ENCODE data around the gene SFI1. TPM values are rescaled to one million over a fixed set of nuclear protein-coding genes. Genes with fewer than 3 reads are reported as not detected.
"Not testable (repeated sequence)": the region's sequence is repeated elsewhere in the genome, so short reads cannot be mapped to it uniquely, and the experiment has no call there.

Gene SFI1
- total RNA-seq, 1 experiment from 2014 or later, result 15.1 TPM

DNA sequence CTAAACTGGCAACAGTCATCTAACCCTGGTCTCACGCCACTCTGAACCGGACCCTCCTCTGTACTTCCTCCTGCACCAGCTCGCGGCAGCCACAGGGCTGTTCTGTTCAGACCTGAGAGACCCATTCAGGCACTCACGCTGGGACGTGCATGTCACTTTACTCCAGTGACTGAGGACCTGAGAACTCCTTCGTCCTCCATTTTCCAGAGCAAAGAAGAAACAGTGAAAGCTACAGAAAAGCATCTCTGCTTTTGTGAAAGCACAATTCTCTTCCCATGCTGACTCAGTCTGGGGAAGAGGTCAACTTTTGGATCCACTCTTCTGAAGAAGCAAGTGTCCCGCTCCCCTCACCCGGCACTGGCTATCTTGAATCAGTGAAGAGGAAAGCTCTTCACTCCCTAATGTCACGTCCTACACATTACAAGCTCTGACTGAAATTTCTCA is 141.1 kb downstream of the SFI1 start:
- DNase-seq (ENCODE audit: low read depth, low spot score), result no peak
- in situ Hi-C loops (cut with HindIII; ENCODE audit: low pct_unique_long_range_greater_than_20kb, low sequenced_read_pairs), result no loop called here

DNA sequence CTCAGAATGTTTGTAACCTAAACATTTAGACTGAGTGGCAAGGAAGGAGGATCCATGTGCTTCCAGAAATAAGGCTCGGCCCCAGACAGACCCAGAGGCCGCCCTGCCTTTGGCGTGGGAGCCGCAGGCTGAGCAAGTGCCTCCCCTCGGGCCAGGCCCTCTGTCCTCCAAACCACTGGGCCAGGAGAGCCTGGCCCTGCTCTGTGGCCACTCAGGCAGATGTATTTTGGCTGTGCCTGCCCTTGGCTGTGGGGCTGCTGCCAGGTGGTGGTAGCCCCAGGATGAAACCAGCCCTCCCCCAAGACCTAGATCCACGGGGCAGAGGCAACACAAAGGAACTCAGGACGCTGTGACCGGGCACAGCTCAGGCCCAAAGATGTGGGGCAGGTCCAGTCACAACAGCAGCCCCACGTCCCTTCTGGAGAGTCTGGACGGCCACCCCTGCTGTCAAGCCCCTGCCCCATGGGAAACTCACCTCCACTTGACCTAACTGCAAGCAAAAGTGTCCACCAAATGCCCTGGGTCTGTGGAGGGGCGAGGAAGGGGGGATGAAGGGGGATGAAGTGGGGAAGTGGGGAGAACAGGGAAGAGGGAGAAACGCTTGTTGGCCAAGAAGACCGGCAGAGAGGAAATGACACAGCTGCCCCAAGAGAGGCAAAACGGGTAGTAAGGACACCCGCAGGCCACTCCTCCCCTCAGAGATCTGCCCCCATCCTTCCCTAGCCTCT is 141.7 kb downstream of the SFI1 start:
- DNase-seq (ENCODE audit: low read depth, low spot score), result no peak
- in situ Hi-C loops (cut with HindIII; ENCODE audit: low pct_unique_long_range_greater_than_20kb, low sequenced_read_pairs), result no loop called here

DNA sequence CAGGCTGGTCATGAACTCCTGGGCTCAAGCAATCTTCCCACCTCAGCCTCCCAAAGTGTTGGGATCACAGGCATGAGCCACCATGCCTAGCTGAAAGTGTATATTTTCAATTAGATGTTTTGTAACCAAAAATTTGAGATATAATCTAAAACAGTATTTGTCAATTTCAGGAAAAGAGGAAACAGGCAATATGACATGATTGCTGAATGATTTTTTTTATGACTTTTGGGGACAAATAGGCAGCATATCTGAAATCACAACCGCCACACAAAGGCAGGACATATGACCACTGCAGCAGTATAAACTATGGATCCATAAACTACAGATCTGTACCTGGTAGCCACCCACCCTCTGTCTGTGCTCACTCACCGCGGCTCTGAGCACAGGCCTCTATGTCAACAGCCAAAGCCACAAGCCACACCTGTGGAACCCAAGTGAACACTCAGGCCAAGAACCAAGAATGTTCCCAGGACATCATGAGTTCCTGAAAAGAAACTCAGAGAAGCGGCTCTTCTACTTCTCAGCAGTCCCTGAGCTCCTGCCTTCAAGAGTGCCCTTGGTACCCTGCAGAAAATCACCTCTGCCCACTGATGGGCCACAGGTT is 143.2 kb downstream of the SFI1 start:
- no peak for DNase-seq (ENCODE audit: low read depth, low spot score)
- in situ Hi-C loops (cut with HindIII; ENCODE audit: low pct_unique_long_range_greater_than_20kb, low sequenced_read_pairs), result no loop called here

DNA sequence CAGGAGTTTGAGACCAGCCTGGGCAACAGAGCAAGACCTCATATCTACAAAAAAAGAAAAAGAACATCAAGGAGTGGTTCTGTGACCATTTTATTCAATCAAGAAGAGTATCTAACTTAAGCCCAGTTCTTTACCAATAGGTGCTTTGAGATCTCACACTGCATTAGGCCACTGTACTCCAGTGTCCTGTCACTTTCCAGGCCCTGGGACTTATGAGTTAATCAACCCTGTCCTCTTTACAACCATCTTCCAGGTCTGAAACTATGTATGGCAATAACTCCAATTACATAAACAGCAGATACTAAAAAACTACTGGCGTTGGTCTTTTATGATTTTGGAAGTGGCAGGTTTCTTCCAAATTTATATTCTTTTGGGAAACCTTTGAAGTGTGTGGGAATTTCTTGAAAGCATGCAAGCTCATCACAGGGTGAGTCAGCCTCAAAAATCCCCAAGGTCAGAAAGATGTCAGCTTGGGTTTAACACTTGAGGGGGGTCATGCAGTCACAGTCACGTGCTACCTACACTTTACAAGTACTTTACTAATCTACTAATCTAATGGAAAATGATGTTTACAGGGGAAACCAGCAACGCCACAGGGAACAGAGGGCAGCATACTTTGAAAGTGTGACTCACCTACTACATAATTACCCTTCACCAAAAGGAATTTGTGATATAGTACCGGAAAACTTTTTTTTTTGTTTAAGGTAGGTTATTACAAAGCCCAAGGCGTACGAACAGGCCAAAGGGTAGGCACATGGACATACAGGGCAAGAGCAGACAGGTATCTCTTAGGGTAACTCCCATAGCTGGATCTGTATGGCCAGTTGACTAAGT is 150.1 kb downstream of the SFI1 start:
- DNase-seq (ENCODE audit: low read depth, low spot score), result no peak
- in situ Hi-C loops (cut with HindIII; ENCODE audit: low pct_unique_long_range_greater_than_20kb, low sequenced_read_pairs), result no loop called here

DNA sequence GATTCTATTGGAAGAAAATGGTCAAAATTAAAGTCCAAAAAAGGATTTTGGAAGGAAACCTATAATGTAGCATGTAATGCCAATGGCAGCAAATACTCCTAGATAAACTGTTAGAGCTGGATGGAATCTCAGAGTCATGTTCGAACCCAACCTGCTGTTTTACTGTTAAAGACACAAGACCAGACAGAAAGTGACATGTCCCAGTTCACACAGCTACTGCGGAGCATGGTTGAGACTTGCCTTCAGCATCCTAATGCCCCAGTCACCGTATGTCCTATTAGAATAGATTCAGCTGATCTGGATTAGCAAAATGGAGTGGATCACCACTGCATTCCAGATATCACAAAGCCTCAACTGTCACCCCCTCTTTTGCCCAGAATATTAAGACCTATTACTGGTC is 150.7 kb downstream of the SFI1 start:
- no peak for DNase-seq (ENCODE audit: low read depth, low spot score)
- in situ Hi-C loops (cut with HindIII; ENCODE audit: low pct_unique_long_range_greater_than_20kb, low sequenced_read_pairs), result no loop called here

DNA sequence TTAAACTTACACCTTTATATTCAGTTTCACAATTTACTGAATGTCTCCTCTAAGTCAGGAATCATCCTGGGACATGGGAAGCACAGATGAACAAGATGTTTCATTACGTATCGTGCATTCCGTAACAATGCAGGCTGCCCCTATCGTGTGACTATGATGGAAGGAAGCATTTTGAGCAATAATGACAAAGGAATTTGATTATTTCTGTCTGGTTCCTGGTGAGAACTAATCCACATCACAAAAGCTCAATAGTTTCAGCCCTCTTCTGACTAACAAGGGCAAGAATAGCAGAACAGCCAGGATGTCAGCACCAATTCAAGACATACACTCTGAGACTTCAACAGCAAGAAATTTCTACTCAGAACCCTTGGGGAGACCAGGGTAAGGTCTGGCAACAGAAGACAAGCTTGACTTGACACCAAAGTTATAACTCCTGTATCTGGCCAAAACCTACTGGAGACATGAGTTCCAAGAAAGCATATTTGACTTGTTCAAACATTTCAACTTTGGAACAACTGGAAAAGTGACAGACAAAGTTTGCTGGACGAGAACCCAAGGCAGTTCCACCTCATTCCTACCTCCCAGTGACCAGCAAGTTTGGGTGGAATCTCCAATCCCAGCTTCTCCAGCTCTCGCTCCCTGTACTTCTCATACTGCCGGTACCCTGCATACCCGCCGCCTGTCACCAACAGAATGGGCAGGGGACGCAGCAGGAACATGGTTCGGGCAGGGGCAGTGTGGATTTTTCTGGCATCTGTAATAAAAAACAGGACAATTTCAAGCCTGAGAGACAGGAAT is 151.4 kb downstream of the SFI1 start:
- DNase-seq (ENCODE audit: low read depth, low spot score), result no peak
- in situ Hi-C loops (cut with HindIII; ENCODE audit: low pct_unique_long_range_greater_than_20kb, low sequenced_read_pairs), result no loop called here

DNA sequence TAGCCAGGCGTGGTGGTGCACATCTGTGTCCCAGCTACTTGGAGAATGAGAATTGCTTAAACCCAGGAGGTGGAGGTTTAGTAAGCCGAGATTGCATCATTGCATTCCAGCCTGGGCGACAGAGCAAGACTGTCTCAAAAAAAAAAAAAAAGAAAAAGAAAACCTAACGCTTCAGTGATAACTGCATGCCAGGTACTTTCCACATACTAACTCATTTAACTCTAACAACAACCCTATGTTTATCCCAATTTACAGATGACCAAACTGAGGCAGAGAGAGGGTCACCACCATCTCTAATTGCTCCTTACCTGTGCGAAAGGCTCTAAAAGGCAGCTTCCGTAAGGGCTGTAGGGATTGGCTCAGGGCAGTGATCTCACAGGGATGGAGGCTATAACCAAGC is 154.1 kb downstream of the SFI1 start:
- in situ Hi-C loops (cut with HindIII; ENCODE audit: low pct_unique_long_range_greater_than_20kb, low sequenced_read_pairs), result no loop called here
- no peak for DNase-seq (ENCODE audit: low read depth, low spot score)

DNA sequence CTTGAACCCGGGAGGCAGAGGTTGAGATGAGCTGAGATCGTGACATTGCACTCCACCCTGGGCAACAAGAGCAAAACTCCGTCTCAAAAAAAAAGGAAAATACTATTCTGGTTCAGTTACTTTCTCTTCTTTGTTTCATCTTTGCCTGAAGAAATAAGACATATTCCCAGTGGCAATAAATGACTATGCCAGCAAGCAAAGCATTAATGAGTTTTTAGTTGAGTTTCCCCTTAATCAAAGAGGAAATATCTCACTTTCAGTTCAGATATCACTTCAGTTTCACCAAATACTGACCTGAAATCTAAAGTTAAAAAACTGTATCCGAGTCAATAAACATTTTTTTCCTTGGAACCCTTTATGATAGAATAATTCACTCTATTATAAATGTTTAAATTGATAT is 155.3 kb downstream of the SFI1 start:
- no peak for DNase-seq (ENCODE audit: low read depth, low spot score)
- in situ Hi-C loops (cut with HindIII; ENCODE audit: low pct_unique_long_range_greater_than_20kb, low sequenced_read_pairs), result no loop called here

DNA sequence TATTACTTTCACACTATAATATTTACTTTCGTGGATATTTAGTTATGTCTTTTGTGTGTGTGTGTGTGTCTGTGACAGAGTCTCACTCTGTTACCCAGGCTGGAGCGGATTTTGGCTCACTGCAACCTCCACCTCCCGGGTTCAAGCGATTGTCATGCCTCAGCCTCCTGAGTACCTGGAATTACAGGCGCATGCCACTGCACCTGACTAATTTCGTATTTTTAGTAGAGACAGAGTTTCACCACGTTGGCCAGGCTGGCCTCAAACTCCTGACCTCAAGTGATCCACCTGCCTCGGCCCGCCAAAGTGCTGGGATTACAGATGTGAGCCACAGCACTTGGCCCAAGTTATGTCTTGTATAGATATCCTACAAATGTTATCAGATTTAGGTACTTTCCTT is 155.8 kb downstream of the SFI1 start:
- in situ Hi-C loops (cut with HindIII; ENCODE audit: low pct_unique_long_range_greater_than_20kb, low sequenced_read_pairs), result no loop called here
- DNase-seq (ENCODE audit: low read depth, low spot score), result no peak

DNA sequence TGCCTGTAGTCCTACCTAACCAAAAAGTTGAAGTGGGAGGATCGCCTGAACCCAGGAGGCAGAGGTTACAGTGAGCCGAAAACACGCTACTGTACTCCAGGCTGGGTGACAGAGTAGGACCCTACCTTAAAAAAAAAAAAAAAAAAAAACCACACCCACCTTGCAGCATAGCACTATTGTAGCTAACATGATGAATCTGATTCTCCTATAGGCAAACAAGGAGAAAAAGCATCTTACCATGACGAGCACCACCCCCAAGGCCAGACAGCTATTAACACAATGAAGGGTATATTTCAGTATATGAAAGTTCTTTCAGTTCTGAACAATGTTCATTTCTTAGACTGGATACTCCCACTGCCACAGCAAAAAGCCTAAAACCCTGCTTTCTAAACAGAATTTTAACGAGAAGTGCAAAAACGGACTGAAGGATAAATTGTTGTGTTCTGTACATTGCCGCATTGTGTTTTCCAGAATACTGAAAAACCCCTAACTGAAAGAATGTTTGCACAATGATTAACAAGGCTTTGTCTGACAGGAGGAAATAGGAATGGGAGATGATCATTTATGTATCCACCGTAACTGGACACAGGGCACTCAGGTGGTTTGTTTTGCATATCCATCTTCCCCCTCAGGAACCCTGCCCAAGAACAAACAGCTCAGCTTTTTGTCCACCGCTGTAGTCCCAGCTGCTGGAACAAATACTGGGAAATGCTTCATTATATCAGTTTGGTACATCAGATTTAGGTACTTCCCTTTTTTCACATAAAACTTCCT is 156.8 kb downstream of the SFI1 start:
- DNase-seq (ENCODE audit: low read depth, low spot score), result no peak
- in situ Hi-C loops (cut with HindIII; ENCODE audit: low pct_unique_long_range_greater_than_20kb, low sequenced_read_pairs), result no loop called here

DNA sequence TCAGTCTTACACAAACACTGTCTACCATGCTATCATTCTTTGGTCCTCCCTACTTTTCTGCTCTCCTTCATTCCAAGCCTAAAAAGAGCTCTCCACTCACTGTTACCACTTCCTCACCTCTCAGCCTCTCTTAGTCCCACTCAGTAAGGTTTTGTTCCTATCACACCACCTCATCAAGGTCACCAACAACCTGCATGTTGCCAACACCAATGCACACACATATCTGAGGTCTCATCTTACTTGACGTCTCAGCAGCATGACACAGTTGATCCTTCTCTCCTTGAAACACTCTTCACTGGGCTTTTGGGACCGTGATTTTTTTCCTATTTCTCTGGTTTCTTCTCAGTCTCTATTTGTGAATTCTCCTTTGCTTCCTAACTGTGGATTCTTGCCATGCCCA is 157.6 kb downstream of the SFI1 start:
- in situ Hi-C loops (cut with HindIII; ENCODE audit: low pct_unique_long_range_greater_than_20kb, low sequenced_read_pairs), result no loop called here
- no peak for DNase-seq (ENCODE audit: low read depth, low spot score)

DNA sequence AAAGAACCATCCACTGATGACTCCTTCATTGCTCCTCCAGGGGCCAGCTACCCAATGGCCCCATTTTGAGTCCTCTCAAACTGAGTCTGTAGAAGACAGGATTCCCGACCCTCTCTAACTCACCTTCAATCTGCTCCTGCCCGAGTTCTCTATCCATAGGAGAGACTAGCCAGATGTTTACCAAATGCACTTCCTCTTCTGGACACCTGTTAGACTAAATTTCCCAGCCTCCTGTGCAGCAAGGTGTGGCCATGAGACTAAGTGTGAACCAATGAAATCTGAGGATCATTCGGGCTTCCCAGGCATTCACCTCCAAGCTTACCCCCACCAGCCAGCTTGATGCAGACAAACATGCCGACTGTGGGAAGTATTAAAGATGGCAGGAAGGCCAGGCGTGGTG is 158.1 kb downstream of the SFI1 start:
- in situ Hi-C loops (cut with HindIII; ENCODE audit: low pct_unique_long_range_greater_than_20kb, low sequenced_read_pairs), result no loop called here
- DNase-seq (ENCODE audit: low read depth, low spot score), result no peak

DNA sequence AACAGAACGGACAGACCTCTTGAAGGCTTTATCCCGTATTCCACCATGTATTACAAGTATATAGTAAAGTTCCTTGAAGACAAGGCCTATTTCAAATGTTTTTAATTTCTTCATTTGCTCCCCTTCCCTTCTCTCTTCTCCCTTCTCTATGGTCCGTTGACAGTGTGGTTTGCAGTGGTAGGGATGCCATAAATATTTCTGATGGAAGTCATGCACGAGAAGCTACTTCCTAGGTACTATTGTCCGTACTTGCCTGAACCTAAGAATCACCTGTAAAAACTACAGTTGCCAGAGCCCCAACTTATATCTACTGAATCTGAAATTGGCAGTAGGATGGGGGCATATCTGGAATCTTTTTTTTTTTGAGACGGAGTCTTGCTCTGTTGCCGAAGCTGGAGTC is 162.9 kb downstream of the SFI1 start:
- in situ Hi-C loops (cut with HindIII; ENCODE audit: low pct_unique_long_range_greater_than_20kb, low sequenced_read_pairs), result no loop called here
- DNase-seq (ENCODE audit: low read depth, low spot score), result no peak

DNA sequence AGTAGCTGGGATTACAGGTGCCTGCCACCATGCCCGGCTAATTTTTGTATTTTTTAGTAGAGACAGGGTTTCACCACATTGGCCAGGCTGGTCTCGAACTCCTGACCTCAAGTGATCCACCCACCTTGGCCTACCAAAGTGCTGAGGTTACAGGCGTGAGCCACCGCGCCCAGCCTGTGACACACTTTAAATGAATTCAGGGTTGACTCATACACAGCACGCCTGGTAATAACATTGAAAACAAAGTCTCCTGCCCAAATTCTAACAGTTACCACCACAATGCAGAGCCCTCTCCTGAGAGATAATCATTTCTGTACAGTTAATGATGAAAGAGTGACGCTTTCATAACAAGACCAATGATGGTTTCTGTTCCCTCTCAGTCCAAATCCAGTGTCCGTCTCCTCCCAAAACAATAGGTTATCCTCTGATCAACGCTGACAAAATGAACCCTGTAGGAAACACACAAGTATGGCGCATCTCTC is 164.6 kb downstream of the SFI1 start:
- in situ Hi-C loops (cut with HindIII; ENCODE audit: low pct_unique_long_range_greater_than_20kb, low sequenced_read_pairs); DNase-seq (ENCODE audit: low read depth, low spot score): not testable (repeated sequence)

DNA sequence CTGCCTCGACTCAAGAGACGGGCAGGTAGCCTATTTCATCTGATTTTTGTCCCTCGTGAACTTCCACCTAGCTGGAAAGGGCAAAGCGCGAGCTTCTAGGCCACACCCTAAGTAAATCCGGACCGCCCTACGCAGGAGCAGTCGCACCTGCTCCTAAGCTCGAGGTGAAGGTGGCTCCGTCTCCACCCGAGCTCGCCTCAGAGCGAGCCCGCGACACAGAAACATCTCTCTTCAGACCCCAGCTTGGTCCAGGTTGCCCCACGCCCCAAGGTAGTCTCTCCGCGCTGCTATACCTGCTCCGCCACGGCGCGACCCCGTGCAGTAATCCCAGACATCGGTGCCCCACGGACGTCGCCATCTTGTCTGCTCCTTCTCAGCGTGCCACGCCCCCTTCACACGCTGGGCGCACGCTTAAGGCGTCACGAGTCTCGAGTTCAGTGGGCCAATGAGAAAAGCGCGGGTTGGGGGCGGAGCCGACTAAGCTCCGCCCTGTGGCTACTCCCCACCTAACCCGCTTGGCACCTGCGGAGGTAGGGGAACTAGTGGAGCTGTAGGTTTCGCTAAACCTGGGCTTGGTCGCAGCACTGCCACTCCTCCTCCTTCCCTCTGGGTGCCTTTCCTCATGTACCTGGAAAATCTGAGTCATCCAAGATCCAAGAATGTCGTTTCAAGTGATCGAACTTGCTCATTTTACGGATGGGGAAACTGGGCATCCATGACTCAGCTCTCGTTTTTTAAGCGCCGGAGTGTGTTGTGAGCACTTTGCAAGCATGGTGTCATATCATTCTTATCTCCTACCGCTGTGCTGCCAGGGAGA is 165.7 kb downstream of the SFI1 start, which contains the start of gene PISD:
Gene PISD, minus strand, starts transcription at position 365 of the 817 bp plus-strand sequence. Its CDS starts 7 bp downstream, at position 358.
- in situ Hi-C loops (cut with HindIII; ENCODE audit: low pct_unique_long_range_greater_than_20kb, low sequenced_read_pairs), result no loop called here
- DNase-seq (ENCODE audit: low read depth, low spot score), result peak; percentile 97

DNA sequence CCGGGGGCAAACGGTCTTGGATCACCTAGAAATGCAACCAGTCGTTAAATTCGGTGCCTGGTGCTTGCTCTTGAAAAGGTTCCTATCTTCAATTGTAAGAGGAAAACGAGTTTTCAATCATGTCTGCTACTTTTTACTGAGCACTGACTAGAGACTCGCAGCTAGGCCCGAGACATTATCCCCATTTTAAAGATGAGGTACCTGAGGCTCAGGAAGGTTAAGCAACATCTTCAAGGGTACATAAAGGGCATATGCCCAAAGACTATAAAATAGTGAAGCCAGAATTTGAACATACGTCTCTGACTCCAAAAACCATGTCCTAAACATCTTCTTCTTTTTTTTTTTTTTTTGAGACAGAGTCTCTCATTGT is 166.3 kb downstream of the SFI1 start:
- no peak for DNase-seq (ENCODE audit: low read depth, low spot score)
- in situ Hi-C loops (cut with HindIII; ENCODE audit: low pct_unique_long_range_greater_than_20kb, low sequenced_read_pairs), result no loop called here

Data from SK-MEL-5 (cell line).